GOT3 (cell line): Measurements from ENCODE around the gene ABI1.

ENCODE experiments used
- DNase-seq: peaks from one replicate; lab custom pipeline; 2025; ENCODE audit warnings: mixed read lengths; lab: John Stamatoyannopoulos, UW

ABI1 gene

GRCh38 chr10:26854524-26854923 lies 6.2 kb downstream of the ABI1 start:
- no peak for DNase-seq

- DNase-seq: no peak
Measured at GRCh38 chr10:26844396-26844975, 16.3 kb downstream of the ABI1 start.

GRCh38 chr10:26843736-26844135 lies 17.0 kb downstream of the ABI1 start:
- no peak for DNase-seq

GRCh38 chr10:26841733-26842317 lies 18.9 kb downstream of the ABI1 start:
- DNase-seq: no peak

GRCh38 chr10:26840938-26841732 lies 19.6 kb downstream of the ABI1 start:
- DNase-seq: no peak

- DNase-seq: no peak
Measured at GRCh38 chr10:26839966-26840627, 20.7 kb downstream of the ABI1 start.

- DNase-seq: no peak
Measured at GRCh38 chr10:26837139-26837538, 23.6 kb downstream of the ABI1 start.

GRCh38 chr10:26835025-26835424 lies 25.7 kb downstream of the ABI1 start:
- DNase-seq: no peak

- no peak for DNase-seq
Measured at GRCh38 chr10:26832960-26833359, 27.8 kb downstream of the ABI1 start.

- no peak for DNase-seq
Measured at GRCh38 chr10:26831936-26832335, 28.8 kb downstream of the ABI1 start.

GRCh38 chr10:26829810-26830515 lies 30.8 kb downstream of the ABI1 start:
- DNase-seq: no peak

GRCh38 chr10:26824015-26824690 lies 36.6 kb downstream of the ABI1 start:
- no peak for DNase-seq

GRCh38 chr10:26821699-26822570 lies 38.8 kb downstream of the ABI1 start:
- DNase-seq: no peak

GRCh38 chr10:26815500-26815899 lies 45.3 kb downstream of the ABI1 start:
- no peak for DNase-seq

GRCh38 chr10:26810435-26811026 lies 50.2 kb downstream of the ABI1 start:
- DNase-seq: no peak

- DNase-seq: no peak
Measured at GRCh38 chr10:26809973-26810372, 50.8 kb downstream of the ABI1 start.

- no peak for DNase-seq
Measured at GRCh38 chr10:26807532-26807931, 53.2 kb downstream of the ABI1 start.

- DNase-seq: no peak
Measured at GRCh38 chr10:26806557-26806956, 54.2 kb downstream of the ABI1 start.

- no peak for DNase-seq
Measured at GRCh38 chr10:26805567-26806245, 55.1 kb downstream of the ABI1 start.
